AG10803 (cell line): ENCODE measurements around the gene NRIP1.
A peak's percentile ranks its signal among the peaks of the same experiment; 100 is the strongest.

Experiments used
- DNase-seq: peaks from one replicate; pipeline ENCODE4 v3.0.0; 2010; ENCODE audit warnings: low read depth
- H3K4me3 ChIP-seq: 2 replicates; pipeline ENCODE4 v1.5.1; 2011; ENCODE audit warnings: mild to moderate bottlenecking, low read length, control low read depth
- TF ChIP-seq, protein P1 (sequence below): conservative IDR thresholded peaks from 2 replicates; pipeline ENCODE4 v1.5.1; 2011; ENCODE audit warnings: mild to moderate bottlenecking, low read length, control low read depth, inconsistent platforms

Gene NRIP1

DNA sequence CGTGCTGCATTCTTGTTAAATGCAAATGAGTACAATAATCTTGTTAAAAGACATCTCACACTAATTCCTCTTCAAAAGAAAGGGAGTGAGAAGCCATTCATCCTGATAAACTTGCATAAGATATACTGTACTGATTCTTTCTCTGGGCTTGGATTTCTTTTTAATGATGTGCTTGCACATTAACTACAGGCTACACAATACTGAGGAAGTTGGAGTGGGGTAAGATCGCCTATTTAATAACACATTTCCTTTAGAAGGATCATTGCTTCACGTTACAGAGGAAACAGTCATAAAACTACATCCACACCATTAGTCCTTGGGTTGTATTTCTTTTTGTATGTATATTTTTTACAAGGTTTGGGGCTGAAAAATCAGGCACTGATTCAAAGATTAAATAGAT, 36.6 kb downstream of the NRIP1 start:
- no peak for DNase-seq
- H3K4me3 ChIP-seq: no peak overlapping the region
- TF ChIP-seq, protein P1, sequence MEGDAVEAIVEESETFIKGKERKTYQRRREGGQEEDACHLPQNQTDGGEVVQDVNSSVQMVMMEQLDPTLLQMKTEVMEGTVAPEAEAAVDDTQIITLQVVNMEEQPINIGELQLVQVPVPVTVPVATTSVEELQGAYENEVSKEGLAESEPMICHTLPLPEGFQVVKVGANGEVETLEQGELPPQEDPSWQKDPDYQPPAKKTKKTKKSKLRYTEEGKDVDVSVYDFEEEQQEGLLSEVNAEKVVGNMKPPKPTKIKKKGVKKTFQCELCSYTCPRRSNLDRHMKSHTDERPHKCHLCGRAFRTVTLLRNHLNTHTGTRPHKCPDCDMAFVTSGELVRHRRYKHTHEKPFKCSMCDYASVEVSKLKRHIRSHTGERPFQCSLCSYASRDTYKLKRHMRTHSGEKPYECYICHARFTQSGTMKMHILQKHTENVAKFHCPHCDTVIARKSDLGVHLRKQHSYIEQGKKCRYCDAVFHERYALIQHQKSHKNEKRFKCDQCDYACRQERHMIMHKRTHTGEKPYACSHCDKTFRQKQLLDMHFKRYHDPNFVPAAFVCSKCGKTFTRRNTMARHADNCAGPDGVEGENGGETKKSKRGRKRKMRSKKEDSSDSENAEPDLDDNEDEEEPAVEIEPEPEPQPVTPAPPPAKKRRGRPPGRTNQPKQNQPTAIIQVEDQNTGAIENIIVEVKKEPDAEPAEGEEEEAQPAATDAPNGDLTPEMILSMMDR: no peak

DNA sequence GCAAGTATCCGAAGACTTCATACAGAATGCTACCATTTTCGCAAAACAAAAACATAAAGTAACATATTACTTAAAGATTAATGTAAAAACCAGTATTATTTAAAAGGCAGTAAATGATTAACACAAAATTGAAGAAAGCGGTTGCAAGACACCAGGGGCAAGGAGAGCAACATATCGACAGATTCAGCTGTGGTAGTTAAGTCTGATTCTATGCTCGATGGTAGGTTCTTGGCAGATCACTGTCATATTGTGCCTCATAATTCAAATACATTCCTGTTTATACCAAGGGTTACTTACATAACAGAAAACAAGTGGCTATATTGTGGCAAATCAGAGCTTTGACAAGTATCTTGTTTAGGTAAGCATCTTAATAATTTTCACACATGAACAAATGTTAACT, 37.7 kb downstream of the NRIP1 start:
- DNase-seq: no peak
- TF ChIP-seq, protein P1: no peak
- H3K4me3 ChIP-seq: no peak overlapping the region

DNA sequence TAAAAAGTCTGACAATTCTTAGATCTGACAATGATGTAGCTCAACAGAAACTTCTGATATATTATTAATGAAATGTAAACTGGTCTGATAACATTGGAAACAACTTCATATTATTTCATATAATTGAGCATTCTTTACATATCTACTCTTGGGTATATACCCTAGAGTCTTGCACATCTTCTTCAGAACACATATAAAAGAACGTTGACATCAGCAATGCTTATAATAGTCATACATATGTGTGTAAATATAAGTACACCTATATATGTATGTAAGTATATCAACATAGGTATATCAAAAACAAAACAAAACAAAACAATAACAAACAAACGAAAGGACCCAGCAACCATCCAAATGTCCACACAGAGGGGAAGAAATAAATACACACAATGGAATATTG, 38.4 kb downstream of the NRIP1 start:
- TF ChIP-seq, protein P1: no peak
- no peak overlapping the region for H3K4me3 ChIP-seq
- no peak for DNase-seq

DNA sequence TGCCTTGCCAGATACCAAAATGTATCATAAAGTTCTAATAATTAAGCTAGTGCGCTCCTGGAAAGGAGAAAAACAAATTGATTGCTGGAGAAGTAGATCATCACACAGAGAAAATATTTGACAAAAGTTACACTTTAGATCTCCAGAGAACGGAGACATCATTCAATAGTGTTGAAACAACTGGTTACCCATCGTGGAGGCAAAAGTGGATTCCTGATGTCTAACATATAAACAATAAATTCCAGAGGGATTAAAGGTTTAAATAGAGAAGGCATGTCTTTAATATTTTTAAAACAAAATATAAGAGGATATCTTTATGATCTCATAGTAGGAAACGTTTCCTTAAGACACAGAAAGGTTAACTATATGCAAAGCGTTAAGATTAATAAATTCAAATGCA, 41.0 kb downstream of the NRIP1 start:
- TF ChIP-seq, protein P1: no peak
- no peak overlapping the region for H3K4me3 ChIP-seq
- peak; percentile 45 for DNase-seq

DNA sequence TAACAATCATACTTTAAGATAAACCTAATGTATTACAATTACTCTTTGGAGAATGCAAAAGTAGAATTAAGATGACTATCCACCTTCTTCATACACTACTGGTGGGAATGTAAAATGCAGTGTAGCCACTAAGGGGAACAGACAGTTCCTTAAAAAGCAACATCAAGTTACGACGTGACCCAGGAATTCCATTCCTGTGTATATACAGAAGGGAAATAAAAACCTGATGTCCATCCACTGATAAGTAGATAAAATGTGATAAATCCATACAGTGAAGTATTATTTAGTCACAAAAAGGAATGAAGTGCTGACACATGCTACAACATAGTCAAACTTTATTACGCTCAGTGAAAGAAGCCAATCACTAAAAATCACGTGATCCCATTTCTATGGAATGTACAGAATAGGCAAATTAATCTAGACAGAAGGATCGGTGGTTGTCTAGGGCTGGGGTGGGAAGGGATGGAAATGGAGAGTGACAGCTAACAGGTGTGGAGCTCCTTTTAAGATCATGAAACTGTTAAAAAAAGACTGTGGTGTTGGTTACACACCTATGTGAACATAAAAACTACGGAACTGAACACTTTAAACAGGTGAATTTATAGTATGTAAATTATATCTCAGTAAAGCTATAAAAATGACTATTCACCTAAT, 42.1 kb downstream of the NRIP1 start:
- DNase-seq: peak; percentile 33
- TF ChIP-seq, protein P1: 0 out of 2 replicates have a peak, but pooled peaks have one; percentile 18
- no peak overlapping the region for H3K4me3 ChIP-seq

DNA sequence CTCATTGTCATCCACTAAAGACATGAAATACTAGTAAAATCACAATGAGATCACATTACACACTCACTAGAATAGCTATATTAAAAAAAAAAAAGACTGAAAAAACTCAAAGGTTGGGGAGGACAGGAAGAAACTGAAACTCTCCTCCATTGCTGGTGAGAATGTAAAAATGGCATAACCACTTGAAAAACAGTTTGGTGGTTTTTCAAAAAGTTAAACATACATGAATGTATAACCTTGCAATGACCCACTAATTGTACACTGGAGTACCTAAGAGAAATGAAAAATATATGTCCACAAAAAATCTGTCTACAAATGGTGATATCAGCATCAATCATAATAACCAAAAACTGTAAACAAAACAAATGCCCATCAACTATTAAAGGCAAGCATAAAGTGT, 44.0 kb downstream of the NRIP1 start:
- H3K4me3 ChIP-seq: no peak overlapping the region
- TF ChIP-seq, protein P1: no peak
- DNase-seq: no peak

DNA sequence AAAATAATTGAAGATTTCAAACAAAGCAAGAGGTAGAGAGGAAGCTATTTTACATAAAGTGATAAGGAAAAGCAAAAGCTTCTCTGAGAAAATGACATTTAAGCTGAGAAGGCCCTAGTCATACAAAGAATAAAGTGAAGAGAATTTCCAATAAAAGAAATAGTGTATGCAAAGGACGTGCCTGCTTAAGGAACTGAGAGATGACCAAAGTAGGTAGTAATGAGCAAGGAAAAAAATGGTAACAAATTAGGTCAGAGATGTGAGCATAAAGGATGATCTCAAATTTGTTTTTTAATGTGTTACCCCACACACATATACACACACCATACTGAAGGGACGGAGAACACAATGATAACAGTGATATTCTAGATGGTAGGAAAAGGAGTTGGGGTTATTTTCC, 46.4 kb downstream of the NRIP1 start:
- DNase-seq: no peak

More for the DNA sequence above, 46.4 kb downstream of the NRIP1 start:
- TF ChIP-seq, protein P1: no peak
- no peak overlapping the region for H3K4me3 ChIP-seq
